ENCODE measurements around the gene CCDC102B.
"Not testable (repeated sequence)": the region's sequence is repeated elsewhere in the genome, so short reads cannot be mapped to it uniquely, and the experiment has no call there.

The CCDC102B gene

GRCh38 chr18:68916734-68917133, 118.9 kb downstream of the CCDC102B start:
- DNase-seq: no peak

GRCh38 chr18:68918216-68918615, 120.3 kb downstream of the CCDC102B start:
- DNase-seq: no peak

GRCh38 chr18:68919900-68920299, 122.0 kb downstream of the CCDC102B start:
- no peak for DNase-seq

- no peak for DNase-seq
These were observed 124.5 kb downstream of the CCDC102B start for GRCh38 chr18:68922392-68922791.

- no peak for DNase-seq
These were observed 127.4 kb downstream of the CCDC102B start for GRCh38 chr18:68925268-68925667.

GRCh38 chr18:68928762-68929675, 131.1 kb downstream of the CCDC102B start:
- DNase-seq: no peak

- DNase-seq: no peak
These were observed 137.8 kb downstream of the CCDC102B start for GRCh38 chr18:68935686-68936085.

- DNase-seq: no peak
These were observed 139.2 kb downstream of the CCDC102B start for GRCh38 chr18:68937029-68937599.

GRCh38 chr18:68940039-68940438, 142.2 kb downstream of the CCDC102B start:
- DNase-seq: no peak

GRCh38 chr18:68940754-68941153, 142.9 kb downstream of the CCDC102B start:
- DNase-seq: no peak

GRCh38 chr18:68942230-68942629, 144.3 kb downstream of the CCDC102B start:
- no peak for DNase-seq

- DNase-seq: not testable (repeated sequence)
These were observed 146.0 kb downstream of the CCDC102B start for GRCh38 chr18:68943861-68944260.

- no peak for DNase-seq
These were observed 146.4 kb downstream of the CCDC102B start for GRCh38 chr18:68944330-68944729.

GRCh38 chr18:68944826-68945225, 146.9 kb downstream of the CCDC102B start:
- no peak for DNase-seq

- no peak for DNase-seq
These were observed 150.7 kb downstream of the CCDC102B start for GRCh38 chr18:68948622-68949021.

- no peak for DNase-seq
These were observed 156.9 kb downstream of the CCDC102B start for GRCh38 chr18:68954738-68955137.

GRCh38 chr18:68956650-68957049, 158.8 kb downstream of the CCDC102B start:
- no peak for DNase-seq

- no peak for DNase-seq
These were observed 162.5 kb downstream of the CCDC102B start for GRCh38 chr18:68960355-68960754.

GRCh38 chr18:68962623-68963022, 164.7 kb downstream of the CCDC102B start:
- DNase-seq: no peak

- DNase-seq: no peak
These were observed 167.9 kb downstream of the CCDC102B start for GRCh38 chr18:68965817-68966216.

GRCh38 chr18:68969027-68969426, 171.1 kb downstream of the CCDC102B start:
- DNase-seq: no peak

- DNase-seq: no peak
These were observed 174.3 kb downstream of the CCDC102B start for GRCh38 chr18:68972176-68972575.

GRCh38 chr18:68979737-68980136, 181.9 kb downstream of the CCDC102B start:
- no peak for DNase-seq

GRCh38 chr18:68983126-68983525, 185.2 kb downstream of the CCDC102B start:
- DNase-seq: no peak
